ENCODE results near the gene ATF5.
"Not testable (repeated sequence)": the region's sequence is repeated elsewhere in the genome, so short reads cannot be mapped to it uniquely, and the experiment has no call there.

Gene ATF5

GRCh38 chr19:49931293-49932040 is 2.5 kb downstream of the ATF5 start:
- no peaks in the 10 kb centered on the region for H3K9me3 ChIP-seq (ENCODE audit: control insufficient read depth, low read length)
- DNase-seq, result no peak
- H3K27ac ChIP-seq (ENCODE audit: insufficient read depth, low read length, poor library complexity, severe bottlenecking), result no peak overlapping the region
- peaks cover 3% of the 10 kb centered on the region for H3K36me3 ChIP-seq (ENCODE audit: control insufficient read depth, insufficient read depth, low read length)
- no peak overlapping the region for H3K4me3 ChIP-seq (ENCODE audit: insufficient read depth, low read depth, low read length, poor library complexity, severe bottlenecking)
- peaks cover 22% of the 10 kb centered on the region for H3K4me1 ChIP-seq (ENCODE audit: control insufficient read depth, insufficient read depth, low read length, poor library complexity, severe bottlenecking)
- H3K27me3 ChIP-seq (replicated peaks; ENCODE audit: control insufficient read depth, insufficient read depth, low read length, poor library complexity, severe bottlenecking), result no peaks in the 10 kb centered on the region

- H3K4me3 ChIP-seq (ENCODE audit: insufficient read depth, low read depth, low read length, poor library complexity, severe bottlenecking), result no peak overlapping the region
- no peaks in the 10 kb centered on the region for H3K9me3 ChIP-seq (ENCODE audit: control insufficient read depth, low read length)
- H3K27me3 ChIP-seq (replicated peaks; ENCODE audit: control insufficient read depth, insufficient read depth, low read length, poor library complexity, severe bottlenecking), result no peaks in the 10 kb centered on the region
- no peaks in the 10 kb centered on the region for H3K36me3 ChIP-seq (ENCODE audit: control insufficient read depth, insufficient read depth, low read length)
- H3K27ac ChIP-seq (ENCODE audit: insufficient read depth, low read length, poor library complexity, severe bottlenecking), result no peak overlapping the region
- no peak for DNase-seq
- H3K4me1 ChIP-seq (ENCODE audit: control insufficient read depth, insufficient read depth, low read length, poor library complexity, severe bottlenecking), result peaks cover 22% of the 10 kb centered on the region
Observed at GRCh38 chr19:49932041-49932451, 3.0 kb downstream of the ATF5 start.

- peak overlapping the region; percentile 28 for H3K27ac ChIP-seq (ENCODE audit: insufficient read depth, low read length, poor library complexity, severe bottlenecking)
Observed at GRCh38 chr19:49932731-49933131, 3.7 kb downstream of the ATF5 start.

GRCh38 chr19:49933643-49934042 is 4.6 kb downstream of the ATF5 start:
- Histone ChIP-seq H3K27ac (ENCODE audit: insufficient read depth, low read length, poor library complexity, severe bottlenecking) (no peak overlapping the region), H3K27me3 (replicated peaks; ENCODE audit: control insufficient read depth, insufficient read depth, low read length, poor library complexity, severe bottlenecking) (no peaks in the 10 kb centered on the region)
- DNase-seq, result no peak

More at GRCh38 chr19:49932731-49933131, 3.7 kb downstream of the ATF5 start:
- Histone ChIP-seq H3K27me3 (replicated peaks; ENCODE audit: control insufficient read depth, insufficient read depth, low read length, poor library complexity, severe bottlenecking) (no peaks in the 10 kb centered on the region), H3K9me3 (ENCODE audit: control insufficient read depth, low read length) (no peaks in the 10 kb centered on the region), H3K36me3 (ENCODE audit: control insufficient read depth, insufficient read depth, low read length) (no peaks in the 10 kb centered on the region), H3K4me1 (ENCODE audit: control insufficient read depth, insufficient read depth, low read length, poor library complexity, severe bottlenecking) (peaks cover 20% of the 10 kb centered on the region), H3K4me3 (ENCODE audit: insufficient read depth, low read depth, low read length, poor library complexity, severe bottlenecking) (no peak overlapping the region)
- DNase-seq, result peak in 2 of 3 donors; percentile 15 to 21

GRCh38 chr19:49936549-49936948 is 7.5 kb downstream of the ATF5 start:
- DNase-seq, result no peak
- Histone ChIP-seq H3K36me3 (ENCODE audit: control insufficient read depth, insufficient read depth, low read length) (no peaks in the 10 kb centered on the region), H3K4me3 (ENCODE audit: insufficient read depth, low read depth, low read length, poor library complexity, severe bottlenecking) (no peak overlapping the region)

More at GRCh38 chr19:49933643-49934042, 4.6 kb downstream of the ATF5 start:
- Histone ChIP-seq H3K36me3 (ENCODE audit: control insufficient read depth, insufficient read depth, low read length) (no peaks in the 10 kb centered on the region), H3K4me1 (ENCODE audit: control insufficient read depth, insufficient read depth, low read length, poor library complexity, severe bottlenecking) (peaks cover 17% of the 10 kb centered on the region), H3K4me3 (ENCODE audit: insufficient read depth, low read depth, low read length, poor library complexity, severe bottlenecking) (no peak overlapping the region), H3K9me3 (ENCODE audit: control insufficient read depth, low read length) (no peaks in the 10 kb centered on the region)

GRCh38 chr19:49937750-49938381 is 8.9 kb downstream of the ATF5 start:
- peak; percentile 49 to 71 (median 58) for DNase-seq
- no peak overlapping the region for H3K27ac ChIP-seq (ENCODE audit: insufficient read depth, low read length, poor library complexity, severe bottlenecking)
- peak overlapping the region; percentile 26 for H3K4me3 ChIP-seq (ENCODE audit: insufficient read depth, low read depth, low read length, poor library complexity, severe bottlenecking)
- no peaks in the 10 kb centered on the region for H3K36me3 ChIP-seq (ENCODE audit: control insufficient read depth, insufficient read depth, low read length)
- H3K27me3 ChIP-seq (replicated peaks; ENCODE audit: control insufficient read depth, insufficient read depth, low read length, poor library complexity, severe bottlenecking), result no peaks in the 10 kb centered on the region
- peaks cover 9% of the 10 kb centered on the region for H3K4me1 ChIP-seq (ENCODE audit: control insufficient read depth, insufficient read depth, low read length, poor library complexity, severe bottlenecking)
- H3K9me3 ChIP-seq (ENCODE audit: control insufficient read depth, low read length), result no peaks in the 10 kb centered on the region

More at GRCh38 chr19:49936549-49936948, 7.5 kb downstream of the ATF5 start:
- H3K27ac ChIP-seq (ENCODE audit: insufficient read depth, low read length, poor library complexity, severe bottlenecking), result no peak overlapping the region
- no peaks in the 10 kb centered on the region for H3K9me3 ChIP-seq (ENCODE audit: control insufficient read depth, low read length)
- no peaks in the 10 kb centered on the region for H3K27me3 ChIP-seq (replicated peaks; ENCODE audit: control insufficient read depth, insufficient read depth, low read length, poor library complexity, severe bottlenecking)
- H3K4me1 ChIP-seq (ENCODE audit: control insufficient read depth, insufficient read depth, low read length, poor library complexity, severe bottlenecking), result peaks cover 13% of the 10 kb centered on the region

GRCh38 chr19:49938662-49939061 is 9.7 kb downstream of the ATF5 start:
- no peaks in the 10 kb centered on the region for H3K9me3 ChIP-seq (ENCODE audit: control insufficient read depth, low read length)
- no peaks in the 10 kb centered on the region for H3K27me3 ChIP-seq (replicated peaks; ENCODE audit: control insufficient read depth, insufficient read depth, low read length, poor library complexity, severe bottlenecking)
- peaks cover 8% of the 10 kb centered on the region for H3K4me1 ChIP-seq (ENCODE audit: control insufficient read depth, insufficient read depth, low read length, poor library complexity, severe bottlenecking)
- H3K36me3 ChIP-seq (ENCODE audit: control insufficient read depth, insufficient read depth, low read length), result no peaks in the 10 kb centered on the region
- no peak overlapping the region for H3K27ac ChIP-seq (ENCODE audit: insufficient read depth, low read length, poor library complexity, severe bottlenecking)
- no peak overlapping the region for H3K4me3 ChIP-seq (ENCODE audit: insufficient read depth, low read depth, low read length, poor library complexity, severe bottlenecking)
- DNase-seq, result no peak

GRCh38 chr19:49939721-49940481 is 10.9 kb downstream of the ATF5 start:
- Histone ChIP-seq H3K4me3 (ENCODE audit: insufficient read depth, low read depth, low read length, poor library complexity, severe bottlenecking) (no peak overlapping the region), H3K4me1 (ENCODE audit: control insufficient read depth, insufficient read depth, low read length, poor library complexity, severe bottlenecking) (peaks cover 8% of the 10 kb centered on the region), H3K36me3 (ENCODE audit: control insufficient read depth, insufficient read depth, low read length) (no peaks in the 10 kb centered on the region), H3K9me3 (ENCODE audit: control insufficient read depth, low read length) (no peaks in the 10 kb centered on the region), H3K27me3 (replicated peaks; ENCODE audit: control insufficient read depth, insufficient read depth, low read length, poor library complexity, severe bottlenecking) (no peaks in the 10 kb centered on the region), H3K27ac (ENCODE audit: insufficient read depth, low read length, poor library complexity, severe bottlenecking) (no peak overlapping the region)
- no peak for DNase-seq

- Histone ChIP-seq H3K9me3 (ENCODE audit: control insufficient read depth, low read length) (no peaks in the 10 kb centered on the region), H3K4me3 (ENCODE audit: insufficient read depth, low read depth, low read length, poor library complexity, severe bottlenecking) (no peak overlapping the region), H3K27me3 (replicated peaks; ENCODE audit: control insufficient read depth, insufficient read depth, low read length, poor library complexity, severe bottlenecking) (no peaks in the 10 kb centered on the region), H3K27ac (ENCODE audit: insufficient read depth, low read length, poor library complexity, severe bottlenecking) (no peak overlapping the region), H3K36me3 (ENCODE audit: control insufficient read depth, insufficient read depth, low read length) (no peaks in the 10 kb centered on the region), H3K4me1 (ENCODE audit: control insufficient read depth, insufficient read depth, low read length, poor library complexity, severe bottlenecking) (peaks cover 8% of the 10 kb centered on the region)
- DNase-seq, result no peak
Observed at GRCh38 chr19:49940482-49940791, 11.4 kb downstream of the ATF5 start.

- H3K27me3 ChIP-seq (replicated peaks; ENCODE audit: control insufficient read depth, insufficient read depth, low read length, poor library complexity, severe bottlenecking); H3K4me3 ChIP-seq (ENCODE audit: insufficient read depth, low read depth, low read length, poor library complexity, severe bottlenecking); DNase-seq; H3K36me3 ChIP-seq (ENCODE audit: control insufficient read depth, insufficient read depth, low read length); H3K4me1 ChIP-seq (ENCODE audit: control insufficient read depth, insufficient read depth, low read length, poor library complexity, severe bottlenecking); H3K27ac ChIP-seq (ENCODE audit: insufficient read depth, low read length, poor library complexity, severe bottlenecking); H3K9me3 ChIP-seq (ENCODE audit: control insufficient read depth, low read length): not testable (repeated sequence)
Observed at GRCh38 chr19:49944567-49944966, 15.6 kb downstream of the ATF5 start.

All from effector memory CD4-positive, alpha-beta T cell (primary cell).